Keratinocyte (primary cell): Measurements from ENCODE around the gene C12orf60. TPM values are rescaled to one million over a fixed set of nuclear protein-coding genes. Genes with fewer than 3 reads are reported as not detected.
"Not testable (repeated sequence)": the region's sequence is repeated elsewhere in the genome, so short reads cannot be mapped to it uniquely, and the experiment has no call there.

Source experiments
- DNase-seq: peaks from one replicate; pipeline ENCODE4 v3.0.0-alpha.2; 2011; ENCODE audit warnings: low read depth, missing footprints, low spot score
- FAIRE-seq: peaks from 2 replicates; lab custom pipeline; 2011; peaks lifted over from hg19 to GRCh38; lab: Jason Lieb, UNC
- H2AFZ ChIP-seq: 2 replicates; pipeline ENCODE4 v1.6.0; 2012; ENCODE audit warnings: low read length, control low read depth, inconsistent platforms; ENCODE audit not compliant: control insufficient read depth
- H3K27ac ChIP-seq: 2 replicates; pipeline ENCODE4 v1.5.1; 2011; ENCODE audit warnings: low read length; ENCODE audit not compliant: control insufficient read depth, insufficient read depth
- H3K27me3 ChIP-seq: 3 replicates; pipeline ENCODE4 v1.6.0; 2011; ENCODE audit warnings: low read length; ENCODE audit not compliant: control insufficient read depth, insufficient read depth; ENCODE audit errors: extremely low read depth
- H3K36me3 ChIP-seq, 2 experiments: 2 replicates in 1 of 2; 3 replicates in 1 of 2; pipeline ENCODE4 v1.5.1; 2011; ENCODE audit warnings: low read length in 2 of 2, mild to moderate bottlenecking in 1 of 2; ENCODE audit not compliant: control insufficient read depth in 2 of 2, insufficient read depth in 2 of 2; ENCODE audit errors: extremely low read depth in 1 of 2
- H3K4me1 ChIP-seq: 3 replicates; pipeline ENCODE4 v1.5.1; 2011; ENCODE audit warnings: low read length; ENCODE audit not compliant: control insufficient read depth, insufficient read depth; ENCODE audit errors: extremely low read depth
- H3K4me2 ChIP-seq: 3 replicates; pipeline ENCODE4 v1.6.0; 2011; ENCODE audit warnings: low read depth, low read length; ENCODE audit not compliant: control insufficient read depth, insufficient read depth; ENCODE audit errors: extremely low read depth
- H3K4me3 ChIP-seq, 3 experiments: fragments of 200-600 bp in 1 of 3; sonication (generic) in 1 of 3; 2 replicates in 2 of 3; 3 replicates in 1 of 3; pipeline ENCODE4 v1.5.1; 2011 to 2016; ENCODE audit warnings: low read length in 3 of 3, mild to moderate bottlenecking in 3 of 3, control low read depth in 2 of 3, inconsistent platforms in 1 of 3, low read depth in 1 of 3, mixed read lengths in 1 of 3, mixed run types in 1 of 3, moderate library complexity in 1 of 3; ENCODE audit not compliant: control insufficient read depth in 2 of 3, insufficient read depth in 2 of 3; ENCODE audit errors: extremely low read depth in 1 of 3
- H3K79me2 ChIP-seq: 2 replicates; pipeline ENCODE4 v1.6.0; 2012; ENCODE audit warnings: low read length; ENCODE audit not compliant: control insufficient read depth, insufficient read depth
- H3K9ac ChIP-seq: 3 replicates; pipeline ENCODE4 v1.6.0; 2011; ENCODE audit warnings: low read length; ENCODE audit not compliant: control insufficient read depth, insufficient read depth; ENCODE audit errors: extremely low read depth
- H3K9me1 ChIP-seq: 3 replicates; pipeline ENCODE4 v1.6.0; 2011; ENCODE audit warnings: low read length; ENCODE audit not compliant: control insufficient read depth, insufficient read depth; ENCODE audit errors: extremely low read depth
- H3K9me3 ChIP-seq: 2 replicates; pipeline ENCODE4 v1.5.1; 2012; ENCODE audit warnings: low read depth, low read length; ENCODE audit not compliant: control insufficient read depth
- H4K20me1 ChIP-seq: 3 replicates; pipeline ENCODE4 v1.6.0; 2011; ENCODE audit warnings: low read length; ENCODE audit not compliant: control insufficient read depth, insufficient read depth; ENCODE audit errors: extremely low read depth
- CTCF ChIP-seq, 3 experiments: IDR thresholded peaks in 1 of 3; conservative IDR thresholded peaks in 1 of 3; optimal IDR thresholded peaks in 1 of 3; 2 replicates in 2 of 3; 3 replicates in 1 of 3; pipeline versions ENCODE3 to v1.5.1; 2011; ENCODE audit warnings: low read length in 3 of 3, mild to moderate bottlenecking in 3 of 3, moderate library complexity in 2 of 3, control low read depth in 1 of 3, inconsistent platforms in 1 of 3; ENCODE audit not compliant: insufficient read depth in 2 of 3; ENCODE audit errors: extremely low read depth in 1 of 3
- EZH2 ChIP-seq: IDR thresholded peaks from one replicate; pipeline ENCODE4 v1.6.1; 2012; ENCODE audit warnings: inconsistent platforms, mild to moderate bottlenecking, low read length, moderate library complexity
- dilution Hi-C: fragments of 300-500 bp; cut with MboI; formaldehyde crosslinking; loops from one replicate; pipeline ENCODE4 v1.7.0; 2020; ENCODE audit warnings: low sequenced_read_pairs; ENCODE audit not compliant: extremely low pct_ligation_motif_present
- polyA plus RNA-seq, 5 experiments: library from polyadenylated mRNA; depleted of rRNA in 3 of 5; stranded (reverse) in 3 of 5; stranded (forward) in 1 of 5; unstranded in 1 of 5; fragments of >200 nt; gene quantifications; 1 replicate in 1 of 5; 2 replicates in 3 of 5; 3 replicates in 1 of 5; pipeline versions ENCODE4 v1.2.1 to v1.2.3, GENCODE V29; 2011 to 2012; ENCODE audit warnings: missing spikeins in 2 of 5, low read depth in 1 of 5, low replicate concordance in 1 of 5

The C12orf60 gene
- polyA plus RNA-seq, 1 donor (not counting 4 experiments of a cell fraction or from before 2014, with no cell fraction given): 3.2 TPM

GRCh38 chr12:14765398-14765797 is 38.1 kb upstream of the C12orf60 start:
- Histone ChIP-seq H3K4me1 (peaks cover 9% of the 10 kb centered on the region), H3K9ac (no peak overlapping the region), H3K9me1 (no peaks in the 10 kb centered on the region), H3K4me3 (no peak overlapping the region), H3K4me2 (no peak overlapping the region), H2AFZ (no peak overlapping the region), H3K27ac (no peak overlapping the region), H4K20me1 (no peaks in the 10 kb centered on the region), H3K79me2 (peaks cover 5% of the 10 kb centered on the region), H3K9me3 (peaks cover 3% of the 10 kb centered on the region), H3K27me3 (no peaks in the 10 kb centered on the region), H3K36me3 (no peaks in the 10 kb centered on the region)
- dilution Hi-C loops: no loop called here
- TF ChIP-seq CTCF (optimal IDR thresholded peaks at IDR 0.05 in 1 of 3, IDR thresholded peaks at IDR 0.05 in 1 of 3, conservative IDR thresholded peaks at IDR 0.05 in 1 of 3; ENCODE audit: extremely low read depth in 1 of 3, insufficient read depth in 2 of 3, low read length in 3 of 3) (no peak), EZH2 (no peak)
- no peak for DNase-seq
- FAIRE-seq: no peak

GRCh38 chr12:14766020-14766419 is 37.5 kb upstream of the C12orf60 start:
- H4K20me1 ChIP-seq, H3K27me3 ChIP-seq, DNase-seq, H3K4me2 ChIP-seq, dilution Hi-C loops, H3K27ac ChIP-seq, H3K36me3 ChIP-seq, H3K9me3 ChIP-seq, FAIRE-seq, H3K79me2 ChIP-seq, H3K4me3 ChIP-seq, H3K9ac ChIP-seq, H2AFZ ChIP-seq, H3K4me1 ChIP-seq, H3K9me1 ChIP-seq: not testable (repeated sequence)

- TF ChIP-seq CTCF (optimal IDR thresholded peaks at IDR 0.05 in 1 of 3, IDR thresholded peaks at IDR 0.05 in 1 of 3, conservative IDR thresholded peaks at IDR 0.05 in 1 of 3; ENCODE audit: extremely low read depth in 1 of 3, insufficient read depth in 2 of 3, low read length in 3 of 3) (no peak), EZH2 (no peak)
- H3K4me2 ChIP-seq: no peak overlapping the region
- no peak overlapping the region for H3K4me3 ChIP-seq
- peaks cover 11% of the 10 kb centered on the region for H3K4me1 ChIP-seq
- peaks cover 5% of the 10 kb centered on the region for H3K79me2 ChIP-seq
- dilution Hi-C loops: no loop called here
- H3K9me1 ChIP-seq: no peaks in the 10 kb centered on the region
- no peaks in the 10 kb centered on the region for H3K9me3 ChIP-seq
- H3K27ac ChIP-seq: no peak overlapping the region
- no peak overlapping the region for H3K9ac ChIP-seq
- no peaks in the 10 kb centered on the region for H3K36me3 ChIP-seq
- H4K20me1 ChIP-seq: no peaks in the 10 kb centered on the region
- FAIRE-seq (no peak), DNase-seq (no peak)
- no peaks in the 10 kb centered on the region for H3K27me3 ChIP-seq
- no peak overlapping the region for H2AFZ ChIP-seq
These were observed 36.7 kb upstream of the C12orf60 start for GRCh38 chr12:14766649-14767215.
